DMS79 treated with DMSO at 0.1 percent for 48 hours (cell line): ENCODE measurements around the gene CEL.

Experiments used
- DNase-seq: peaks from one replicate; lab custom pipeline; 2025; lab: John Stamatoyannopoulos, UW

CEL gene

DNA sequence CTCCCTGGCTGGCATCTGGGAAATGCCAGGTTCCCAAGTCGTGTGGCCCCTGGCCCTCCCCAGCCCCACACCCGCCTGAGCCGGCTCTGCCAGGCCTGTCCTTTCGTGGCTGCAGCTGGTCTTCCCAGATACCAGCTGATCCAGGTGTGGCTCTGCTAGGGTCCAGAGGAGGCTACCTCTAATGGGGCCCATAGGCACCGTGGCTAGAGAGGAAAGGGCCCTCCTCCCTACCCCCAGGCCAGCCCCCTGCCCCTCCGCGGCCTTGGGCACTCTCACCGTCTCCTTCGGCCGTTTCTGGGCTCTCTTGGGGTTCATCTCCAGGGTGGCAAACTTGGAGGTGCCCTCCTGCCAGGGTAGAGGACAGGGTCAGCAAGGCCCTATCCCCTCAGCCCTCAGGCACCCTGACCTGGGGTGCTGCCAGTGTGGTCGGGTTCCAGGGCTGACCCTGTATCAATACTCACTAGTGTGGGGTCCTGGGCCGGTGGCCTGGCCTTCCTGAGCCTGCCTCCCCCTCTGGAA lies 42.3 kb downstream of the CEL start:
- DNase-seq, result no peak

DNA sequence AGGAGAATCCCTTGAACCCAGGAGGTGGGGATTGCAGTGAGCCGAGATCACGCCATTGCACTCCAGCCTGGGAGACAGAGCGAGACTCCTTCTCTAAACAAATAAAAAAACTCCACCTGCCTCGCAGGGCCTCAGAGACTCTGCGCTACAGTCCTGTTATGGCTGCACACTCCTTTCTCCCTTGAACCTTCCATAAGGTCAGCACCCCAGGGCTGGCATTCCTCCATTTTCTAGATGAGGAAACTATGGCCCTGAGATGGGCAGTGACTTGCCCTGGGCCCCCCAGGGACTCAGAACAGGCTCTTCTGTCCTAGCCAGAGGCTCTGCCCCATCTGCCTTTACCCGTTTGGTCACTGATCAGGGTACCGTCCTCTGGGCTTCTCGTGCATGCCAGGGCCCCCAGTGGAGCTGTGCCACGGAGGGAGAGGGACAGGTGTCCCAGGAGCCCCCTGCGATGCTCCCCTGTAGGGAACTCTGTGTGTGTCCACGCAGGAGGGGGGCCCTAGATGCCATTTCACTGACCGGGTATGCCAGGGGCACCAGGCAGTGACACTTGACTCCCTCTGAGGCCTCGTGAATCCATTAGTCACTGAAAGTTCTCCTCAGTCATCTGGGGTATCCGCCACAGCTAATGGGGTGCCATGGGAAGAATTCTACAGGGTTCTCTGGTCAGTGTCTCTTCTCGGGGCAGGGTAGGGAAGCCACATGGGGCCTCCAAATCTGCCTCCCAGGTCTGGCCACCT lies 43.1 kb downstream of the CEL start:
- DNase-seq, result no peak

DNA sequence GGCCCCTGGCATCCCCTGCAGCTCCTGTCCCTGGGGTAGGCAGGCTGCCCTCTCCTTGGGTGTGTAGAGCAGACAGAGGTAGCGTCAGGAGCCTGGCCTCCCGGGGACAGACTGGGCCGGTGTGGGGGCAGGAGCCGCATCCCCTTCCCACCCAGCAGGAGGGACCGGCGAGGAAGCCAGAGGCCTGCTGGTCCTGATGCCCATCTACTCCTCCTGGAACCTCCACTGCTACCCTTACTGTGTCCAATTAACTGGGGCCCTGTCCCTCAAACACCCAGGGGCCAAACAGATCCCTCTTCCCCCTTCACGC lies 43.6 kb downstream of the CEL start:
- no peak for DNase-seq

DNA sequence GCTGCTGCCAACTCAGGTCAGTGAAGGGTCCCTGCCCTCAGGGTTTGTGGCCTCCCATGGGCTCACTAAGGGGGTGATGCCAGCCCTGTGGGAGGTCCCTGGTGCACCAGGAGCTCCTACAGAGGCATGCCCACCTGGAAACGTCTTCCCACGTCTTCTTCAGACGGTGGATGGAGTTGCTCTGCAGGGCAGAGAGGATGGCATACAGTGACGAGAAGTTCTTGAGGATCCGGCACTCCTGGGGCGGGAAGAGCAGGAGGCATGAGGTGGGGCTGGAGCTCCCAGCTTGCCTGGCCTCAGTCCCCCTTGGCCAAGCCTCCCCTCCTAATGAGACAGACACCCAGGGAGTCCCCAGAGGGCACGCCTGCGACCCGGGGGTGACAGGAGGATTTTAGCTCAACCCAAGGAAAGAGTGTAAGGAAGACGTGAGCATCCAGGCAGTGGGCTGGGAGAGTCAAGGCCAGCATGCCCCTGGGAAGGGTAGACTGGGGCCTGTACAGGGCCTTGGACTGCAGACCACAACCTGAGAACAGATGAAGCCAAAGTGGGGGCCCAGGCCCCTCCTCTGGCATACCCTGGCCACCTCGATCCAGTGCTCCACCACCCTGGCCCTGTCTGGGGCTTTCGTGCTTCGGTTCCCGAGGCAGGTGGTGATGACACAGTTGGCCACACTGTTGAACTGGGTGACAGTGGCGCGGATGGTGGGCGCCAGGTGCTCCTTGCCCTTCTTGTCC lies 44.9 kb downstream of the CEL start:
- no peak for DNase-seq

DNA sequence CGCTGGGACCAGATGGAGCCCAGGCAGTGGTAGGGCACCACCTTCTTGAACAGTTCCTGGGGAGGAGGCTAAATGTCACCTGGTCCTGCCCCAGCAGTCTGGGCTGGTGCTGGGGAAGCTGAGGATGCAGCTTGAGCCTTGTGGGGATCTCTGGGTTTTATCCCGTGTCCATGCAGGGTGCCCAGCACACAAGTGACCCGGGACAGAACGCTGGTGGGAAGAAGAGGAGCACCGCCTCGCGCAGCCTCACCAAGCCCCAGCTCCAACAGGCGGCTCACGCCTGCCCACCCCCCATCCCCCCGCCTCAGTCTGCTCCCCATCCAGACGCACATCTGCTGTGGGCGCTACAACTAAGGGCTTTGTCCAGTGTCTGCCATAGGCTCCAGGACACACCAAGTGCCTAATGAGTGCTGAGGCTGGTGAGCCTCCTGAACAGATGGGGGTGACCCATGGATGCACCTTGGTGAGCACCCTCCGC lies 45.5 kb downstream of the CEL start:
- no peak for DNase-seq

DNA sequence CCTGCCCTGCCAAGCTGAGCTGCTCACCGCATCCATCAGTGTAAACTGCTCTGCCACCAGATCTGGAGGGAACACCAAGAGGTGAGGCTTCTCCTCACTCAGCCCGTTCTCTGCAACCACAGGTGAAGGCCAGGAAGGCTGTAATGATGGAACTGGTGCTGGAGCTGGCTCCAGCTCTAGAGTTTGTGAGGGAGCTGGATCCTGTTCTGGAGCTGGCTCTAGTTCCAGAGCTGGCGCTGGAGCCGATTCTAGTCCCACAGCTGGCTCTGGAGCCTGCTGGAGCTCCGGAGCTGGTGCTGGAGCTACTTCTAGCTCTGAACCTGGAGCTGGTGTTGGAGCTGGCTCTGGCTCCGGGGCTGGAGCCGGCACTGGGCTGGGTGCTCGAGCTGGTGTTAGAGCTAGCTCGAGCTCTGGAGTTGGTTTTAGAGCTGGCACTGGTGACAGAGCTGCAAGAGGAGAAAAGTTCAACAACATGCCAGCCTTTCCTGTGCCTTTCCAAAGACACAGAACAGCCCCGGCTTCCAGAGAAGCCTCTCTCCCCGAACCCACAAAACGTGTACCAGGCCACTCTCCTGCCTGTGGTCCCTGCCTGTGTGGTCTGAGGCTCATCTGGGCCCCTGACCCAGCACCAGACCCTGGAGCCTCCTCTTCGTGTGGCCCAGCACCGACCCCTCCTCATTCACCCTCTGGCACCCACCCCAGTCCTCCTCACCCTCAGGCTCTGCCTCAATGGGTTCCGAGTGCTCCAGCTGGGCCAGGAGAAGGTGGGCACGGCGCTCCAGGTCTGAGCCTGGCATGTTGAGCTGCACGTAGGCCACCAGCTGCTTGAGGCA lies 46.4 kb downstream of the CEL start:
- no peak for DNase-seq

DNA sequence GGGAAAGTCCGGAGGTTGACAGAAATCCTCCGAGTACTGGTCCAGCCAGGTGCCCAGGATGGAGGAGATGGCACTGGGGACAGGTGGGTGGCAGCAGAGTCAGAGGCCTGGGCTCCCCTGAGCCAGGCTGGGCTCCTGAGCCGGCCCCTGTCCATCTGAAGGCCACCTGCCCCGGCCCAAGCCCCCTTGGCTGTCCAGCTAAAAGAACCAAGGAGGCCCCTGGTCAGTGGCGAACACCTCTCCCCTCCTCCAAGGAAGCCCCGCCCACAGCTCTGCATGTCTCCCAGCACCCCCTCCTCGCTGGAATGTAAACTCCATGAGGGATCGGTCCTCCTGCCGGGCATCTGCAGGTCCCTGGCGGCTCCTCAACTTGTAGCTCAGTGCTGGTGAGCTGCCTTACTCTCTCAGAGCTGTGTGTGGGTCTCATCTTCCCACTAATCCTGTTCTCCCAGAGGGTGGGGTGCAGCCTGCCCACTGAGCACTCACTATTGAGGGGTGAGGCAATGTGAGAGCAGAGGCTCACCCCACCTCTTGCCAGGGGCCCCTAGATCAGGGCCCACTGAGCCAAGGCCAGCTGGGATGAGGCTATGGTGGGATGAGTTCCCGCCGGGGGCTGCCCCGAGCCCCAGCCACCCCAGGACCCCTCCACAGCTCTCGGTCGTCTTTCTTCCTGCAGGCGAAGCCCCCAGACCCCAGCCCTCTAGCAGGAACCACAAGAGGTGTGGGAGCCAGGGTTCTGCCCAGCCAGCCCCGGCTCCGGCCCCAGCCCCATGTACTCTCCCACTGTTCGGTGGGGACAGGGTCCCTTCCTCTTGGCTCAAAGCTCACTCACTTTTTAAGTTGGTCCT lies 47.2 kb downstream of the CEL start:
- no peak for DNase-seq

DNA sequence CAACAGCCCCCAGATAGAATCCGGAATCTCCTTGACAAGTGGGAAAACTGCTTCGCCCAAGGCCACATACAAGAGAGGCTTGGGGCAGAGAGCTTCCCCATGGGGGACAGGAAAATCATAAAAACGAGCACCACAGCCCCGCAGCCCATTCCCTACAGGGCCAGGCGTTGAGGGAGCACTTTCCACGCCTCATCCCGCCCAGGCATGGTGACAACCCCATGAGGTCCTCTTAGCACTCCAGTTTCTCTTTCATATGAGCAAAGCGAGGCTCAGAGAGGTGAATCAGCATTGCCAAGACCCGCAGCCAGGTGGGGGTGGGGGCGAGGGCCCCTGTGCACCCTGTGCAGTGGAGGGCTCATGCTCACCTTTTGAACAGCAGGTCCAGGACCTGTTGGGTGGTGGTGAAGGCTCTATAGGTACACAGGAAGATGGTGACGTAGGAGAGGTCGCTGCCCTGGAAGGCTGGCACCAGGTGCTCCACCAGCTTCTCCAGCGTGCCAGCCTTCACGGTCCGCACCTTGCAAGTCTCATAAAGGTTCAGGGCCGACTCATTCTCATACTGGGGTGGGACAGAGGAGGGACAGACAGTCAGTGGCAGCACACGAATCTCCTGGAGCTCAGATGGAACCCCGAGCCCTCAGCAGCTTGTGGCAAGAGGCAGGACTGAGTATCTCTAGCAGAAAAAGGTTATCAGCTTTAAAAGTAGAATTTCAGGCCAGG lies 48.3 kb downstream of the CEL start:
- DNase-seq, result no peak

DNA sequence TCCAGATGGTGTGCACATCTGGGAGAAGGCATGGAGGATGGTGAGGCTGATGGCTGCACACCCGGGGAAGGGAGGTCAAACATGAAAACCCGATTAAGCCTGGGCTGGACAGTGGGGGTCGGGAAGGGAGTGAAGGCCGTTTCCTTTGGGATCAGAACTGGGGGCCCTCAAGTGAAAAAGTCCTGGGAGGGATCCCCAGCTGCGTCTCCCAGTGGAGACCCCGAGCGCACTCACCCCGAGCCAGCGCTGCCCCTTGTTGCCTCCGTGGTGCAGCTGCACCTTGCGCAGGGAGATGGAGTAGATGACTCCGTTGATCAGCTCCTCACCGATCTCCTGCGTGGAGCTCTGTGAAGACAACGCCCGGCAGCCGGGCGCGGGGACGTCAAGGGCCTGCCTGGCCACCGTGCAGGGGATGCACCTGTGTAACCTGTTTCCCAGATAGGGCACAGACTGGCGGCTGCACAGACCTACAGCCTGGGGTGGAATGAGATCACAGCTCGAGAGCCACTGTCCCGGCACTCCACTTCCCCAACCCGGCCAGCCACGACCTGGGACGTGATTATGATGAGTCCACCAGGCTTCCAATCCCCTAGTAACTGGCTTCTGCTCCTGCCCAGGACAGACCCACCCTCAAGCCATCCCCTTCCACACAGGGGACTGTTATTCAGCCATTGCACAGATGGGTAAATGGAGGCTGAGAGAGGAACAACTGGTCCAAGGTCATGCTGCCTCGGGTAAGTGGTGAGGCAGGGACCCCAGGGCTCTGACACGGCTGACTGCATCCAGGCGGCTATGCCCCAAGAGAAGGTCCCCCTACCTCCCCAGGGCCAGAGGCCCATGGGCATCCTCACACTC lies 50.3 kb downstream of the CEL start:
- DNase-seq, result no peak

DNA sequence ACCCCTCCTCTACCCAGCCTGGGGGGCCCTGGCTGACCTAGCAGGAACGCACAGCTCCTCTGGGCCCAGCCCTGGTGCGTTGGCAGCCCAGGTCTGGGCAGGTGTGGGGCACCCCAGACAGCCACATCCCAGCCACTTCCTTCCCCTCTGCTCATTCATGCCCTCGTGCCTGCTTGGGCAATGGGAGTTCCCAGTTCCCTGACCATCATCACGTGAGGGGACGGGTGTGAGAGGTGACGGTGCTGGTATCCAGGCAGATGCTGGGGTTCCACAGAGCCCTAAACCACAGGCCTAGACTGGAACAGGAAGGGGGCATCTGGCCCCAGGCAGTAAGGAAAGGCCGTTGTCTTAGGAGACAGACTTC lies 50.9 kb downstream of the CEL start:
- no peak for DNase-seq

DNA sequence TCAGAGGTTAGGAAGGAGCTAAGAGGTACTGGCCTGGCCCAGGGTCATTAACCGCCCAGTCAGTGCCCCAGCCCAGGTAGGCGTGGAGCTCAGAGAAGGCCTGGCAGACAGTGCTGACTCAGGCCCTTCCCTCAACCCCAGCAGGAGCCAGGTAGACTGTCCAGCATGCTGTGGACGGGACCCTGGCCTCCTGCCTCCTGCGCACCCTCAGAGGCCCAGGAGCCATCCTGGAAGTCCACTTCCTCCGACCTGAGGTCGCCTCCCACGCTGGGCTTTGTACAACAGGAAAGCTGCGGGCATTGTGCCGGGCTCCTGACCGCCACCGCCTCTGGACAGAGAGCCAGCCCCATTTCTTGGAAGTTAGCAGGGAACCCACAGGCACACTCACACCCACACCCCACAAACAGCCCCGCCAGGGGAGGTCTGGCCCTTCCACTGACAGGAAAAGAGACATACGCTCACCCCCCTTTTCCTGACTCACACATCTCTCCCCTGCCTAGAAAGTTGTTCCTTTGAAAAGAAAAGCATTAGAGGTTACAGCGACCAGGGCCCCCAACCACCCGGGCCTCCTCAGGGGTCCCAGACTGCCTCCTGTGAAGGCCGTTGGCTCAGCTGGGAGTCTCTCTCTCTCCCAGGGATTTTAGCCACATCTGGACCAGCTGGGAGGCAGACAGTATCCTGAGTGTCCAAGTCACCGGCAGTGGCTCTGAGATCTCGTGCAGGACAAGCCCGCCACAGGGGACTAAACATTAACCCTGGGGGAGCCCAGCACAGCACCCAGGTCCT lies 51.6 kb downstream of the CEL start:
- DNase-seq, result no peak

DNA sequence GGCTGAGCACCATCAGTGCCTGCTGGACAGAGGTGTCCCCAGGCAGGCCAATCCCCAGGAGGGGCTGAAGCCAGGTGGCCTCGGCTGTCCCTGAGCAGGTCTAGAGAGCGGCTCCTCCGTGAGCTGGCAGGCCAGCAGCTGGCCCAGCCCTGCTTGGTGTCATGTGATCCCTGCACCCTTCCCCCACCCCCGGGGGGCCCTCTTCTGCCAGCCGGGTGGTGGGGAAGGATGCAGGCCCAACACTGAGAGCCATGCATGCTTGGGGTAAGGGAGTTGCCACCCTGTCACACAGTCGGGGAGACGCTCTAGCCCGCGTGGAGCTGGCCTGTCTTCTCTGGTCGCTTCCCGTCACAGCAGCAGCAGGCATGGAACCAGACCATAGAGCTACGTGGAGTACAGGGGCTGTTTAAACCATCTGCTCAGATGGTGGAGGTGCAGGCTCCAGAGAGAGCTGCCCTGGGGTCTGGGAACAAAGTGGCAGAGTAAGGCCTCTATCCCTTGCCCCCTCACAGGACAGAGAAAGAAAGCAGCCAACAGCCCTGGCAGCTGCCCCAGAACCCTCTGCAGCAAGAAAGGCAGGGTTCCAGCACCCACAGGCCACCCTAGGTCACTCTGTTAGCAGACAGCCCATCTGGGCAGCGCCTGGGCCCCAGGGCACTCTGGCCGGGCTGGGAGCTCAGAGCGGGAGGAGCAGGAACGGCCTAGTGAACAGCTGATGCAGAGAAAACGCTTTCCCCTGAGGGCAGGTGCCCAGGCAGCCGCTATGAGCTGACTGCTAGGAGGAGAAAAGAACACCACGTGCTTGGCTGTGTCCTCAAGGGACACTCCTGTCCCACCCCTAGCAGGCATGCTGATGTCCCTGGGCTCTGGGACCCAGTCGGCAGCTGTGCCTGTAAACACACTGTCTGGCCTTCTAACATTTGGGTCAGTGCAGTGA lies 52.4 kb downstream of the CEL start:
- no peak for DNase-seq

DNA sequence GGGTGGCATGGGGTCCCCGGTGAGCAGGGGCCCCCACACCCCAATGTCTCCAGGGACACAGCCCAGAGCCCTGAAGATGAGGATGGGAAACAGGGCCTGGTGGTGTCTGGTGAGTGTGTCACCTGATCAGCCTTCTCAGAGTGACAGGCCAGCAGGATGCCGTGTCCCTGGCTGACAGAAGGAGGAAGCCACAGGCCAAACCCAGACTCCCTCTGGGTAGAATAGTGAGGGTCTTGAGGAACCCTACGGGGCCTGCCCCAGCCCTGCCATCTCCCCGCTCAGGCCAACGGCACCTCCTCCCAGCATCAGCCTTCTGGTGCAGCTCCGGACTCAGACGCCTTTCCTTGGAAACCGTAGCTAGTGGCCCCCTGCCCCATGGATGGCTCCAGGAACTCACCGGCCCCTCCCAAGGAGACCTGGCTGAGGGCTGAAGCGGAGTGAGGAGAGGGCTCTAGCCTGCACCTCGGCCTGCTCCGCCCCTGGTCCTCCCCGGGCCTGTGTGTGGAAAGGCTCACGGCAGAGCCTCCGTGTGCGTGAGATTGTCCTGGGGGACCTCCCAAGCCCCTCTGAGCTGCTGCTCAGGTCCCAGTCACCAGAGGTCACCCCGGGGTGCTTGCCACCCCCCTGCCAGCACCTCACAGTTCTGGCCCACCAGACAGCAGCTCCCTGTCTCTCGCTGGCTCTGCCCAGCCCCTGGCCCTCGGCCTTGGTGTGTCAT lies 53.3 kb downstream of the CEL start:
- no peak for DNase-seq

DNA sequence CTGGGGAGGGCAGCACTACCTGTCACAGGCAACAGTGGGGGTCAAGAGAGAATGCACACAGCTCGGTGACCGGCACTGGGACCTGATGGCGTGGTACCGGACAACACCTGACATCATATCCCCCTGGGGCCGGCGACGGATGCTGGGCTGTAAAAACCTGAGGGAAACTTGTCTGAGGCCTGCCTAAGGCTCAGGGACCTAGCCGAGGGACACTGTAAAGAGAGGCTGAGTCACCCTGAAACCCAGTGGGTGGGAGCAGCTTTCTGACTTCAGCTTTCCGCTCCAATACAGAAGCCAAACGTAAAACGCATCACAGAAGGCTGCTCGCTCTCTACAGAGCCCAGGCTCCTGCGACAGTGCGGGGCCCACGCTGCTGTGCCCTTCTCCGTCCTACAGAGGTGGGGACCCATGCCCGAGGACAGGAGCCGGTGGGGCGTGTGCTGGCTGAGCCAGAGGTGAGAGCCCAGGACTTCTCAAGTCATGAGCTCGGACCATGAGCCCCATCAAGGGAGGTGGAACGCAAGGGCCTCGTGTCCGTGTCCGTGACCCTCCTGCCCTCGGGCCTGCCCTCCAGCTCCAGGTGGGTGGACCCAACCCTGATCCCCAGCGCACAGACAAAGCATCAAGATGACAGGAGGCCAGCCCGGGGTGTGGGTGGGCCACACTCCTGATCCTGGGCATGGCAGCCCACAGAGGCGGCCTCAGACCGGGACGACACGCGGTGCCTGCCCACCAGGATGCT lies 54.0 kb downstream of the CEL start:
- DNase-seq, result no peak

DNA sequence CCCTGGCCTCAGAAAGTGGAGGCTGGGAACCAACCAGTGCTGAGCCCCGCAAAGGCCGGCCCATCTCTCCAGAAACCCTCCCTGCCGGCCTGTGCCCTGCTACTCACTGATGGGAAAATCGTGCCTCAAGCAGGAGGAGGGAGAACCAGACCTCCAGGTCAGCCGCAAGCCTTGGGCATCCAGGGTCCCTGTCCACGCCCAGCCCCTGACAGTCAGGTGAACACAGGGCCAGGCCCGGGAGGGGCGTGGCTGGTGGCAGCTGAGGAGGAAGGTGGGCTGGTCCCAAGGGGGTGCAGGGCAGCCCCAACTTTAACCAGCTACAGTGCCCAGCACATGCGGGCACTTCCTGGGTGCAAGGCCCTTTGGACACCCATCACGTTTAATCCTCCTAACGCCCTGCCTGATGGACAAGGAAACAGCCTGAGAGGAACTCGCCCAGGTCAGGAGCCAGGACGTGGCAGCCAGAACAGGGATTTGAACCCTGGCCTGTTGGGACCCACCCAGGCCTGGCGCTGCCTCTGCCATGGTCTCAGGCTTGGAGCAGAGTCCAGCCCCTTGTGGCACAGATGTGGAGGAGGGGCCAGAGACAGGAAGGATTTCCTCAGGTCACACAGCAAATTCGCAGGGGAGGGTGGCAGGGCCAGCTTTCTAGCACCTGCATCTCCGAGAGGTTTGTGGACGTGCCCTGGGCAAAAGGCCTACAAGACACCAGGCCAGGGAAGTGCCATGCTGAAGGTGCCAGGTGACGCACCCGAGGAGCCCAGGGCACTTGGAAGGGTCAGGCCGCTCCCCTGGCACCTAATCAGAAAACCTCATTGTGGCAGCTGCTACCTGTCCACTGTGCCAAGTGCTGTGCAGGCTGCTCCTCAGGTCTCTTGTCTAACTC lies 54.8 kb downstream of the CEL start:
- DNase-seq, result no peak
